ENCODE data around the gene SRPX.

GRCh38 chrX:38170556-38170955 lies 50.1 kb downstream of the SRPX start:
- TF ChIP-seq, protein P1, sequence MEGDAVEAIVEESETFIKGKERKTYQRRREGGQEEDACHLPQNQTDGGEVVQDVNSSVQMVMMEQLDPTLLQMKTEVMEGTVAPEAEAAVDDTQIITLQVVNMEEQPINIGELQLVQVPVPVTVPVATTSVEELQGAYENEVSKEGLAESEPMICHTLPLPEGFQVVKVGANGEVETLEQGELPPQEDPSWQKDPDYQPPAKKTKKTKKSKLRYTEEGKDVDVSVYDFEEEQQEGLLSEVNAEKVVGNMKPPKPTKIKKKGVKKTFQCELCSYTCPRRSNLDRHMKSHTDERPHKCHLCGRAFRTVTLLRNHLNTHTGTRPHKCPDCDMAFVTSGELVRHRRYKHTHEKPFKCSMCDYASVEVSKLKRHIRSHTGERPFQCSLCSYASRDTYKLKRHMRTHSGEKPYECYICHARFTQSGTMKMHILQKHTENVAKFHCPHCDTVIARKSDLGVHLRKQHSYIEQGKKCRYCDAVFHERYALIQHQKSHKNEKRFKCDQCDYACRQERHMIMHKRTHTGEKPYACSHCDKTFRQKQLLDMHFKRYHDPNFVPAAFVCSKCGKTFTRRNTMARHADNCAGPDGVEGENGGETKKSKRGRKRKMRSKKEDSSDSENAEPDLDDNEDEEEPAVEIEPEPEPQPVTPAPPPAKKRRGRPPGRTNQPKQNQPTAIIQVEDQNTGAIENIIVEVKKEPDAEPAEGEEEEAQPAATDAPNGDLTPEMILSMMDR (IDR thresholded peaks at IDR 0.05): no peak
- no peak for TF ChIP-seq POLR2AphosphoS5 (IDR thresholded peaks at IDR 0.05; ENCODE audit: low read depth, low read length)
- TF ChIP-seq REST (IDR thresholded peaks at IDR 0.05; ENCODE audit: insufficient read depth in 1 of 2, low read depth in 2 of 2, low read length in 1 of 2): no peak
- no peak for TF ChIP-seq SIN3A (IDR thresholded peaks at IDR 0.05; ENCODE audit: borderline replicate concordance, insufficient read depth, low read depth, low read length)
